Esophagus muscularis mucosa (tissue), 4 donors: ENCODE data around the gene TP63. TPM values are rescaled to one million over a fixed set of nuclear protein-coding genes. Genes with fewer than 3 reads are reported as not detected.

Source experiments
- DNase-seq: peaks from one replicate; pipeline ENCODE4 v3.0.0-alpha.2; 2017; ENCODE audit errors: extremely low spot score
- H3K27ac ChIP-seq, 4 donors: fragments of 200-600 bp; sonication (generic); replicated peaks in 1 of 4; 1 replicate in 3 of 4; 2 replicates in 1 of 4; pipeline ENCODE4 v1.5.1; 2016 to 2019; ENCODE audit warnings: mild to moderate bottlenecking in 1 of 4
- H3K27me3 ChIP-seq, 4 donors: fragments of 200-600 bp; sonication (generic); one replicate each; pipeline versions ENCODE4 v1.5.1 to v1.6.0; 2016 to 2019
- H3K36me3 ChIP-seq, 4 donors: fragments of 200-600 bp; sonication (generic); one replicate each; pipeline ENCODE4 v1.5.1; 2016 to 2019
- H3K4me1 ChIP-seq, 4 donors: fragments of 200-600 bp; sonication (generic); one replicate each; pipeline ENCODE4 v1.5.1; 2016 to 2019
- H3K4me3 ChIP-seq, 4 donors: fragments of 200-600 bp; sonication (generic); 1 replicate in 2 of 4; 2 replicates in 2 of 4; pipeline ENCODE4 v1.5.1; 2016 to 2019; ENCODE audit warnings: mild to moderate bottlenecking in 4 of 4, moderate library complexity in 1 of 4
- H3K9me3 ChIP-seq, 4 donors: fragments of 200-600 bp; sonication (generic); 1 replicate in 3 of 4; 2 replicates in 1 of 4; pipeline ENCODE4 v1.5.1; 2016 to 2019
- EP300 ChIP-seq: sonication (generic); formaldehyde crosslinking; IDR thresholded peaks from one replicate; pipeline ENCODE4 v1.6.1; 2017; ENCODE audit warnings: antibody characterized with exemption
- POLR2A ChIP-seq: fragments of 450-650 bp; IDR thresholded peaks from one replicate; pipeline ENCODE4 v1.6.1; 2017; ENCODE audit warnings: antibody characterized with exemption, moderate library complexity, mild to moderate bottlenecking, low read depth
- POLR2AphosphoS5 ChIP-seq, 2 donors: sonication (generic); formaldehyde crosslinking; IDR thresholded peaks; one replicate each; pipeline ENCODE4 v1.6.1; 2017; ENCODE audit warnings: antibody characterized with exemption in 2 of 2
- WGBS: methylation state at CpG from one replicate; pipeline ENCODE4 v1.1.5; 2018; 5-methylcytosine and 5-hydroxymethylcytosine counted together
- intact Hi-C: fragments of 100-400 bp; cut with DNase I; formaldehyde crosslinking; loops from one replicate; pipeline ENCODE4 v1.15.1; 2023
- total RNA-seq, 4 donors: library from RNA; depleted of rRNA; stranded (reverse); fragments of >200 nt; gene quantifications; one replicate each; pipeline versions ENCODE4 v1.1.0 to v1.2.1, GENCODE V29; 2016
- TF ChIP-seq, protein P1 (sequence below), 3 experiments: fragments of 200-600 bp in 2 of 3; fragments of 450-650 bp in 1 of 3; sonication (generic) in 2 of 3; IDR thresholded peaks; one replicate each; pipeline ENCODE4 v1.5.1; 2017 to 2019; ENCODE audit warnings: antibody characterized with exemption in 3 of 3, mild to moderate bottlenecking in 2 of 3, moderate library complexity in 1 of 3

The TP63 gene
- total RNA-seq, 4 donors from 2014 or later = under 0.01 to 0.34 (median 0.21) TPM

GRCh38 chr3:189900578-189900977, 269.4 kb downstream of the TP63 start:
- no peak overlapping the region for H3K27ac ChIP-seq
- no peaks in the 10 kb centered on the region for H3K9me3 ChIP-seq
- no peak for DNase-seq
- intact Hi-C loops = no loop called here
- H3K4me1 ChIP-seq = no peaks in the 10 kb centered on the region
- H3K27me3 ChIP-seq = no peaks in the 10 kb centered on the region
- H3K36me3 ChIP-seq = no peaks in the 10 kb centered on the region
- TF ChIP-seq POLR2A (no peak), POLR2AphosphoS5 (IDR thresholded peaks at IDR 0.05) (no peak), EP300 (no peak)
- TF ChIP-seq, protein P1, sequence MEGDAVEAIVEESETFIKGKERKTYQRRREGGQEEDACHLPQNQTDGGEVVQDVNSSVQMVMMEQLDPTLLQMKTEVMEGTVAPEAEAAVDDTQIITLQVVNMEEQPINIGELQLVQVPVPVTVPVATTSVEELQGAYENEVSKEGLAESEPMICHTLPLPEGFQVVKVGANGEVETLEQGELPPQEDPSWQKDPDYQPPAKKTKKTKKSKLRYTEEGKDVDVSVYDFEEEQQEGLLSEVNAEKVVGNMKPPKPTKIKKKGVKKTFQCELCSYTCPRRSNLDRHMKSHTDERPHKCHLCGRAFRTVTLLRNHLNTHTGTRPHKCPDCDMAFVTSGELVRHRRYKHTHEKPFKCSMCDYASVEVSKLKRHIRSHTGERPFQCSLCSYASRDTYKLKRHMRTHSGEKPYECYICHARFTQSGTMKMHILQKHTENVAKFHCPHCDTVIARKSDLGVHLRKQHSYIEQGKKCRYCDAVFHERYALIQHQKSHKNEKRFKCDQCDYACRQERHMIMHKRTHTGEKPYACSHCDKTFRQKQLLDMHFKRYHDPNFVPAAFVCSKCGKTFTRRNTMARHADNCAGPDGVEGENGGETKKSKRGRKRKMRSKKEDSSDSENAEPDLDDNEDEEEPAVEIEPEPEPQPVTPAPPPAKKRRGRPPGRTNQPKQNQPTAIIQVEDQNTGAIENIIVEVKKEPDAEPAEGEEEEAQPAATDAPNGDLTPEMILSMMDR (IDR thresholded peaks at IDR 0.05) = no peak
- no peak overlapping the region for H3K4me3 ChIP-seq
- 74% methylated on average over 5 of the region's 5 CpGs for WGBS

- no peak for DNase-seq
- TF ChIP-seq POLR2AphosphoS5 (IDR thresholded peaks at IDR 0.05) = no peak
- TF ChIP-seq EP300 = no peak
- no peak for TF ChIP-seq POLR2A
- TF ChIP-seq, protein P1 (IDR thresholded peaks at IDR 0.05) = no peak
- Histone ChIP-seq H3K4me1 (no peaks in the 10 kb centered on the region), H3K27ac (no peak overlapping the region), H3K4me3 (no peak overlapping the region), H3K27me3 (no peaks in the 10 kb centered on the region), H3K36me3 (no peaks in the 10 kb centered on the region), H3K9me3 (no peaks in the 10 kb centered on the region)
- 93% methylated on average over 6 of the region's 6 CpGs for WGBS
- intact Hi-C loops = no loop called here
Observed at GRCh38 chr3:189901481-189901880, 270.3 kb downstream of the TP63 start.

GRCh38 chr3:189902230-189903186, 271.3 kb downstream of the TP63 start:
- 95% methylated on average over 2 of the region's 2 CpGs for WGBS
- intact Hi-C loops = no loop called here
- Histone ChIP-seq H3K27me3 (no peaks in the 10 kb centered on the region), H3K4me3 (no peak overlapping the region), H3K4me1 (no peaks in the 10 kb centered on the region), H3K36me3 (no peaks in the 10 kb centered on the region), H3K27ac (no peak overlapping the region), H3K9me3 (no peaks in the 10 kb centered on the region)
- DNase-seq = no peak
- TF ChIP-seq, protein P1 (IDR thresholded peaks at IDR 0.05) = no peak
- TF ChIP-seq POLR2AphosphoS5 (IDR thresholded peaks at IDR 0.05) = no peak
- no peak for TF ChIP-seq EP300
- no peak for TF ChIP-seq POLR2A

GRCh38 chr3:189903562-189904250, 272.5 kb downstream of the TP63 start:
- 75% methylated on average over 6 of the region's 6 CpGs for WGBS
- intact Hi-C loops = no loop called here
- TF ChIP-seq POLR2AphosphoS5 (IDR thresholded peaks at IDR 0.05) (no peak), POLR2A (no peak), EP300 (no peak)
- TF ChIP-seq, protein P1 (IDR thresholded peaks at IDR 0.05) = no peak
- Histone ChIP-seq H3K4me1 (no peaks in the 10 kb centered on the region), H3K4me3 (no peak overlapping the region), H3K27ac (no peak overlapping the region), H3K27me3 (no peaks in the 10 kb centered on the region), H3K9me3 (no peaks in the 10 kb centered on the region), H3K36me3 (no peaks in the 10 kb centered on the region)
- no peak for DNase-seq
